OCI-LY1 (cell line): Measurements from ENCODE around the gene RERE.

Source experiments
- EZH2 ChIP-seq: fragments of 200-600 bp; sonication (generic), shearing (Covaris generic); IDR thresholded peaks from 2 replicates; pipeline ENCODE4 v1.8.0; 2017; ENCODE audit warnings: borderline replicate concordance, mixed run types, mild to moderate bottlenecking, antibody characterized with exemption, low read length, moderate library complexity, mixed read lengths
- TF ChIP-seq, protein P1 (sequence below): fragments of 200-600 bp; sonication (generic), shearing (Covaris generic); IDR thresholded peaks from 2 replicates; pipeline ENCODE4 v1.5.1; 2017; ENCODE audit warnings: mild to moderate bottlenecking, antibody characterized with exemption, low read length, moderate library complexity, mixed read lengths

DNA sequence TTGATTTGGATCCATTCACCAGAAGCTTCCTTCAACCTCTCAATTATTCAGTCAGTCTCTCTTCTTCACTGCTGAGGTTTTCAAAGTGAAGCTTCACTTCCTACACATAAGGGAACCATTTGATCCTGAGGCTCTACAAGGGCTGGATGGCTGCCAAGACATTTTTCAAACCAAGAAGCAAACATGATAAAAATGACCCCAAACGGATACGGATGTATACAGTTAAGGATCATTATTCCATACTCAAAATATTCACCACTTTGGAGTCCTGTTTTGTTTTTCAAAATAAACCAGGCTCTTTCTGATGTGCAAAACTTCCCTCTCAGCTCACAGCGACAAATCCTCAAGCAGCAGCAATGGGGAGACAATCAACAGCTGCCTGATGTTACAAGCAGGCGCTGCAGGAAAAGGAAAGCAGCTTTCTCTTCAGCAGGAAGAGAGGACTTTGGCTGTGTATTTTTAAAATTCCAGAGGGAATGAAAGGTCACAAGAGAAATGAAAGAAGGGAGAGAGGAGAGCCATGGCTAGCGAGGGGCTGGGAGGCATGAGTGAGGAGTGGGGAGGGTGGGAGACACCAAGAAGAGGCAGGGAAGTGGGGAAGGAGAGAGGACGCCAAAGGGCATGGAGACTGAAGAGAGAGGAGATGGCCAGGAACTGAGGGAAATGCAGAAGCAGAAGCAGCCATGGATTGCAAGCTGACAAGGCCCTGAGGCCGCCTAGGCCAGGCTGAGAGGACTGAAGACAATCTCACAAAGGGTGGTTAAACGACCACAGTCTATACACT lies 354.1 kb downstream of the RERE start:
- TF ChIP-seq, protein P1, sequence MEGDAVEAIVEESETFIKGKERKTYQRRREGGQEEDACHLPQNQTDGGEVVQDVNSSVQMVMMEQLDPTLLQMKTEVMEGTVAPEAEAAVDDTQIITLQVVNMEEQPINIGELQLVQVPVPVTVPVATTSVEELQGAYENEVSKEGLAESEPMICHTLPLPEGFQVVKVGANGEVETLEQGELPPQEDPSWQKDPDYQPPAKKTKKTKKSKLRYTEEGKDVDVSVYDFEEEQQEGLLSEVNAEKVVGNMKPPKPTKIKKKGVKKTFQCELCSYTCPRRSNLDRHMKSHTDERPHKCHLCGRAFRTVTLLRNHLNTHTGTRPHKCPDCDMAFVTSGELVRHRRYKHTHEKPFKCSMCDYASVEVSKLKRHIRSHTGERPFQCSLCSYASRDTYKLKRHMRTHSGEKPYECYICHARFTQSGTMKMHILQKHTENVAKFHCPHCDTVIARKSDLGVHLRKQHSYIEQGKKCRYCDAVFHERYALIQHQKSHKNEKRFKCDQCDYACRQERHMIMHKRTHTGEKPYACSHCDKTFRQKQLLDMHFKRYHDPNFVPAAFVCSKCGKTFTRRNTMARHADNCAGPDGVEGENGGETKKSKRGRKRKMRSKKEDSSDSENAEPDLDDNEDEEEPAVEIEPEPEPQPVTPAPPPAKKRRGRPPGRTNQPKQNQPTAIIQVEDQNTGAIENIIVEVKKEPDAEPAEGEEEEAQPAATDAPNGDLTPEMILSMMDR, result no peak
- TF ChIP-seq EZH2, result no peak
